Activated CD4-positive, CD25-positive, alpha-beta regulatory T cell treated with anti-CD3 and anti-CD28 coated beads, Interleukin-2, amount 50 U/mL, for 72 hours (primary cell): ENCODE measurements around the gene ARMC7.

ENCODE experiments used
- DNase-seq: peaks from one replicate; pipeline ENCODE4 v3.0.0; 2021

The ARMC7 gene

DNA sequence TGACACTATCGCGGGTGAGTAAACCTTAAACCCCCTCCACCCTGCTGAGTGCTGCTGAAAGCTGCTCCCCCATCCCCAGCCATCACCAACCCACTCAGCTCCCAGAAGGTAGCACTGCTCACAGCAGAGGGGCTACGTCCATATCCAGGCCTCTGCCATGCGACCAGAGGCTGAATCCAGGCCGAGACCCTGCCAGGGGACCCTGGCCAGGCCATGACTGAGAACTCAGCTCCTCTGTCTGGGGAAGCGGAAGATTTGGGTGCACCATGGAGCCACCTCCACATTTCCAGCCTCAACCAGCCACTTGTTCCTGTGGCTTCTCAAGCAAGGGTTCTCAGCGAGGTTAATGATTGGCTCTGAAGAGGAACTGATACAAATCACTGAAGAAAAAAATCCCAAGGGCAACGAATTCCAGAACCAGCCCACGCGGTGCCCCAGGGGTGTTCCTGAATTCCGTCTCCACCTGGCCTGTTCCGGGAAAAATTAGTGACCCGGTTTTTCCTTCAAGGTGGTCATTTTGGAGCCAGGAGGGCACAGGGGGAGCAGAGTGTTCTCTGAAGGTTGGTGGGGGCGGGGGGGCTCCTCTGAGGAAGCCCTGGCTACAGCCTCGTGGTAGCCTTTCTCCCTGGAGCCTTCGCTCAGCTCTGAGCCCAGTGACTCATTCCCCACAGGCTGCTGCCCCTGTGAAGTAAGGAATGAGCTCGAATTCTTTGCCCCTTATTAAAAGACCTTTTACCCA, 31.3 kb upstream of the ARMC7 start:
- no peak for DNase-seq

- DNase-seq = no peak
These were observed 30.8 kb upstream of the ARMC7 start for GRCh38 chr17:75079023-75079373.

- DNase-seq = no peak
These were observed 27.9 kb upstream of the ARMC7 start for GRCh38 chr17:75081611-75082540.

- no peak for DNase-seq
These were observed 27.1 kb upstream of the ARMC7 start for GRCh38 chr17:75082683-75083082.

- DNase-seq = no peak
These were observed 25.6 kb upstream of the ARMC7 start for GRCh38 chr17:75084039-75084660.

GRCh38 chr17:75086496-75087181, 23.1 kb upstream of the ARMC7 start:
- DNase-seq = no peak

DNA sequence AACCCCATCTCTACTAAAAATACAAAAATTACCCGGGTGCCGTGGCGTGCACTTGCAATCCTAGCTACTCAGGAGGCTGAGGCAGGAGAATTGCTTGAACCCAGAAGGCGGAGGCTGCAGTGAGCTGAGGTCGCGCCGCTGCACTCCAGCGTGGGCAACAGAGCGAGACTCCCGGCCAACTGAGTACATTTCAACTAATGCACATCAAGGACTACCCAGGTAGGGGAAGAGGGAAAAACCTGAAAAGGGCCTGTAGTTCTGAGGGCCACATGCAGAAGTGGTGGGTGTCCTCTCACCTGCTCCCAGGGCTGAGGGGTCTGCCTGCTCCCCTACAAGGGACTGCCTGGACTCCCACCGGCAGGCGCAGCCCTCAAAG, 22.6 kb upstream of the ARMC7 start:
- no peak for DNase-seq

- DNase-seq = peak; percentile 67
These were observed 22.0 kb upstream of the ARMC7 start, which contains the start of gene SLC16A5 for GRCh38 chr17:75087558-75088453. Gene SLC16A5 (plus strand): TSS chr17:75087954. CDS start chr17:75093637, 5,683 bp downstream.

- DNase-seq = no peak
These were observed 21.0 kb upstream of the ARMC7 start for GRCh38 chr17:75088465-75089417.

- DNase-seq = no peak
These were observed 18.6 kb upstream of the ARMC7 start for GRCh38 chr17:75090871-75091854.

- DNase-seq = no peak
These were observed 17.9 kb upstream of the ARMC7 start for GRCh38 chr17:75091855-75092327.

DNA sequence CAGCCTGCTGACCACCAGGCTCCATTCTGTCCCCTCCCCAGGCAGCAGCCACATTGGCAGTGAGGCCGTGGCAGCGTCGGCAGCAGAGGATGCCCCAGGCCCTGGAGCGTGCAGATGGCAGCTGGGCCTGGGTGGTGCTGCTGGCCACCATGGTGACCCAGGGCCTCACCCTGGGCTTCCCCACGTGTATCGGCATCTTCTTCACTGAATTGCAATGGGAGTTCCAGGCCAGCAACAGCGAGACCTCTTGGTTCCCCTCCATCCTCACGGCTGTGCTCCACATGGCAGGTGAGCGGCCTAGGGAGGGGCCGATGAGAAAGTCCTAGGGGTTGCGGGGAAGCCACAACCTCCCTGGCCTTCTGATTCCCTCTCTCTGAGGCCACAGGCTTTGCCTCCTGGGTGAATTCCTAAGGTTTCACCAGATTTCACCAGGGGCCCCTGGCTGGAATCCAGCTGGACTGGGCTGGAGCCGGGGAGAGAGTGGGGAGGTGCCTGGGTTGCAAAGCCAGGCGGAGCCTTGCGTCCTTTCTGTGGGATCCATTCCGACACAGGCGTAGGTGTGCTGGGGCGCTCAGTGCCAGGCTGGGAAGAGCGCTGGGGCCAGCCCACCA, 16.1 kb upstream of the ARMC7 start:
- DNase-seq = no peak

DNA sequence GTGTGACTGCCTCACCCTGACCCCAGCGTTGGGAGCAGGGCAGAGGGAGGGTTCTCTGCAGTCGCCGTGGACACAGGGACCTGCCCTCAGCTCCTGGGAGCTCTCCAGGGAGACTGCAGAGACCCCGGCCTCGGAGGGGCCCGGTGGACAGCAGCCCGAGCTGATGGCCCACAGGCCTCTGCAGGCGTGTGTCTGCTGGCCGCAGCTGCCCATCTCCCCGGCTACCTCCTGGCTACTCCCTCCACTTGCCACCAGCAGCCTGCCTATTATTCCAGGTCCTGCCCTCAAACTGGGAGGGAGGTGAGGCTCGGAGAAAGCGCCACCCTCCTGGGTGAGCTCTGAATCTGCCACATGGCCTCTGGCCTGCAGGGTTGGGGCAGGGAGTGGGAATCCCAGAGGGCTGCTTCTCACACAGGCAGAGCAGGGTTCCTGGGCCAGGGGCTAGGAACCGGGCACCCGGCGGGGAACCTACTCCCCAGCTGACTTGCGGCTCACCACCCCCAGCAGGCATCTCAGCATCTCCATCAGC, 14.8 kb upstream of the ARMC7 start:
- no peak for DNase-seq

- no peak for DNase-seq
These were observed 13.6 kb upstream of the ARMC7 start for GRCh38 chr17:75096082-75096625.

DNA sequence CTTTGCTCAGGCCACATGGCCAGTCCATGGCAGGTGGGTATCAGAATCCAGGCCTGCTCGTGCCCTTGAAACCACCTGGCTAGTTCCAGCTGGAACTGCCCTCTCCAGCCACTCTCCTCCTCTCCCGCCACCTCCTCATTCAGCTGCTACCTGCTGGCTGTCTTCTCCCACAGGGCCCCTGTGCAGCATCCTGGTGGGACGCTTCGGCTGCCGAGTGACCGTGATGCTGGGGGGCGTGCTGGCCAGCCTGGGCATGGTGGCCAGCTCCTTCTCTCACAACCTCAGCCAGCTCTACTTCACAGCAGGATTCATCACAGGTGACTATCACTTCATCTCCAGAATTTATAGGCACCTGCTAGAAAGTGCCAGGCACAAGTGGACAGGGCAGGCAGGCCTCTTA, 11.9 kb upstream of the ARMC7 start:
- no peak for DNase-seq

GRCh38 chr17:75098861-75099260, 10.9 kb upstream of the ARMC7 start:
- no peak for DNase-seq

DNA sequence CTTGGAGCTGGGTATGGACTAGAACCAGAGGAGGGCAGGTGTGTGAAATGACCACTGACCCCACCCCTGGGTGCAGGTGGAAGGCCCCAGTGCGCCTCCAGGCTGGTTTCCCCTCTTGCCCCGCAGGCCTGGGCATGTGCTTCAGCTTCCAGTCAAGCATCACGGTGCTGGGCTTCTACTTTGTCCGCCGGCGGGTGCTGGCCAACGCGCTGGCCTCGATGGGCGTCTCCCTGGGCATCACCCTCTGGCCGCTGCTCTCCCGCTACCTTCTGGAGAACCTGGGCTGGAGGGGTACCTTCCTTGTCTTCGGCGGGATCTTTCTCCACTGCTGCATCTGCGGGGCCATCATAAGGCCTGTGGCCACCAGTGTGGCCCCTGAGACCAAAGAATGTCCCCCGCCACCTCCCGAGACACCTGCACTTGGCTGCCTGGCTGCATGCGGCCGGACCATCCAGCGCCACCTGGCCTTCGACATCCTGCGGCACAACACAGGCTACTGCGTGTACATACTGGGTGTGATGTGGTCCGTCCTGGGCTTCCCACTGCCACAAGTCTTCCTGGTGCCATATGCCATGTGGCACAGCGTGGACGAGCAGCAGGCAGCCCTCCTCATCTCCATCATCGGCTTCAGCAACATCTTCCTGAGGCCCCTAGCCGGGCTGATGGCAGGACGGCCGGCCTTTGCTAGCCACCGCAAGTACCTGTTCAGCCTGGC, 9.7 kb upstream of the ARMC7 start:
- no peak for DNase-seq

DNA sequence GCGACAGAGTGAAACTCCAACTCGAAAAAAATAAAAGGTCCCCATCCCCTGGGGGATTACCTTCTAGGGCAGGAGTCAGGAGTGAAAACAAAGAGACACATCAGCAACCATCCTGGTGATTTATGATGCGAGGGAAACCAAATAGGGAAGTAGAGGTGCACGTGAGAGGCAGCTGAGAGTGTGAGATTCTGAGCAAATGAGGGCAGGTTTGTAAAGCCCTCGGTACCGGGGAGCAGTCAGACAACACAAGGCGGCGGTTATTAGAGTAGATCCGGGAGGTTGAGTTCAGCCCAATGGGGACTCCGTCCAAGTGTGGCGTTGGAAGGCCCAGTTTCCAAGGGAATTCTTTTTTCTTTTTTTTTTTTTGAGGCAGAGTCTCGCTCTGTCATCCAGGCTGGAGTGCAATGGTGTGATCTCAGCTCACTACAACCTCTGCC, 7.4 kb upstream of the ARMC7 start:
- no peak for DNase-seq
